ENCODE measurements around the gene DELE1.
"Not testable (repeated sequence)": the region's sequence is repeated elsewhere in the genome, so short reads cannot be mapped to it uniquely, and the experiment has no call there.

The DELE1 gene

DNA sequence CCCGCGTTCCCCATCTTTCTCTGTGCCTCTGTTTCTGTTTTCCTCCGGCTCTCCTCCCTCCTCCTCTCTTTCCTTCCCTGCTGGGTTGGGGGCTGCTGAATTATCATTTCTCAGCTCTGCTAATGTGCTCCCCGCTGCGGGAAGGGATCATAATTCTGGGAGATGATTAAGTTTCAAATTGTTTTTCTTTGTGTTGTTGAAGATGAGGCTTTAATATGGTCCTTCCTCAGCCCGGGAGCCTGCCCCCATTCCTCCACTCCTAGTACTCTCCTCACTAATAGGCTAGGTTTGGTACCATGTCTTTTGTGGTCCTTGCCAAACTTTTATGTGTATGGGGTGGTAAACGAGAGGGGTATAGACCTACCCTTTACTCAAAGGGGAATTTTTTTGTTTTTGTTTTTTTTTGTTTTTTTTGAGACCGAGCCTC is 39.8 kb upstream of the DELE1 start:
- no peak for DNase-seq (ENCODE audit: low read depth, low spot score)
- ChIA-PET CTCF (interaction anchor here (0.9 to 12.8 kb wide), 7 partner anchors 29 to 219 kb away, joined by 4 to 567 read pairs (median 6); partner anchors contain the start of genes PCDH12 and RNF14), POLR2A (no interaction called here)
- TF ChIP-seq, protein P1, sequence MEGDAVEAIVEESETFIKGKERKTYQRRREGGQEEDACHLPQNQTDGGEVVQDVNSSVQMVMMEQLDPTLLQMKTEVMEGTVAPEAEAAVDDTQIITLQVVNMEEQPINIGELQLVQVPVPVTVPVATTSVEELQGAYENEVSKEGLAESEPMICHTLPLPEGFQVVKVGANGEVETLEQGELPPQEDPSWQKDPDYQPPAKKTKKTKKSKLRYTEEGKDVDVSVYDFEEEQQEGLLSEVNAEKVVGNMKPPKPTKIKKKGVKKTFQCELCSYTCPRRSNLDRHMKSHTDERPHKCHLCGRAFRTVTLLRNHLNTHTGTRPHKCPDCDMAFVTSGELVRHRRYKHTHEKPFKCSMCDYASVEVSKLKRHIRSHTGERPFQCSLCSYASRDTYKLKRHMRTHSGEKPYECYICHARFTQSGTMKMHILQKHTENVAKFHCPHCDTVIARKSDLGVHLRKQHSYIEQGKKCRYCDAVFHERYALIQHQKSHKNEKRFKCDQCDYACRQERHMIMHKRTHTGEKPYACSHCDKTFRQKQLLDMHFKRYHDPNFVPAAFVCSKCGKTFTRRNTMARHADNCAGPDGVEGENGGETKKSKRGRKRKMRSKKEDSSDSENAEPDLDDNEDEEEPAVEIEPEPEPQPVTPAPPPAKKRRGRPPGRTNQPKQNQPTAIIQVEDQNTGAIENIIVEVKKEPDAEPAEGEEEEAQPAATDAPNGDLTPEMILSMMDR (IDR thresholded peaks at IDR 0.05; ENCODE audit: insufficient read depth, low read length, missing control alignments): no peak
- H3K4me3 ChIP-seq (ENCODE audit: low read depth, low read length): no peak overlapping the region

DNA sequence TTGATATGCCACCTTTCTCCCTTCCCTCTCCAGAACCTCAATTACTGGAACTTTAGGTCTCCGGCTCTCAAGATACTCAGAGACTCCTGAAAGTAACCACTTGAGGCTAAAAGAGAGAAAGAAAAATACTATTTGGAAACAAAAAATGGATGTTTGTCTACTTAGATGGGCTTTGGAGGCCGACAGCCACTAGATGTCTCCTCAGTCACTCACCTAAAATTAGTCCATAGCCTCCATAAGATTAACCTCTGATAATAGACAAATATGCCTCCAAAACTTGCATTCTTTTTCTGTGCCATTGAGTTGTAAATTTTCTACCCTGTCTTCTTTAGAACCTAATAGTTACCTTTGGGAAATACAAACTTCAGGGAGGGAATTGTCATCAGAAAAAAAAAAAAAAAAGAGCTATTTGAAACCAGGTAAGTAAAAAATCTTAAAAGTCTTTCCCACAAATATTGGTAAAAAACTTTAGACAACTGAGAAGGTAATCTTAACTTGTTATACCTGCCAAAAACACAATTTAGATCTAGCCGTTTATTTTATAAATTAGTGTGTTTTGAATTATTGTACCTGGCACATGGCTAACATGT is 34.3 kb upstream of the DELE1 start:
- POLR2A ChIA-PET: no interaction called here
- H3K4me3 ChIP-seq (ENCODE audit: low read depth, low read length): no peak overlapping the region
- CTCF ChIA-PET: interaction anchor here (0.6 to 4.9 kb wide), 17 partner anchors 10 to 196 kb away, joined by 3 to 68 read pairs (median 5); partner anchors contain the start of genes PCDH1, PCDH12 and RNF14
- no peak for DNase-seq (ENCODE audit: low read depth, low spot score)
- TF ChIP-seq, protein P1 (IDR thresholded peaks at IDR 0.05; ENCODE audit: insufficient read depth, low read length, missing control alignments): peak; percentile 26

DNA sequence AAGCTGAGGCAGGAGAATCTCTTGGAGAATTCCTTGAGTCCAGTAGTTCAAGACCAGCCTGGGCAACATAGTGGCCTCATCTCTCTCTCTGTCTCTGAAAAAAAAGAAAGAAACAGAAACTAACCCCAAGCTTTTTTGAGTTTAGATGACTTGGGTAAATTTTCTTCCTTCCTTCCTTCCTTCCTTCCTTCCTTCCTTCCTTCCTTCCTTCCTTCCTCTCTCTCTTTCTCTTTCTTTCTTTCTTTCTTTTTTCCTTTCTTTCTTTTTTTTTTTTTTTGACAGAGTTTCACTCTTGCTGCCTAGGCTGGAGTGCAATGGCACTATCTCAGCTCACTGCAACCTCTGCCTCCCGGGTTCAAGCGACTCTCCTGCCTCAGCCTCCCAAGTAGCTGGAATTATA is 33.2 kb upstream of the DELE1 start:
- DNase-seq (ENCODE audit: low read depth, low spot score); POLR2A ChIA-PET; H3K4me3 ChIP-seq (ENCODE audit: low read depth, low read length): not testable (repeated sequence)
- CTCF ChIA-PET: interaction anchor here (0.8 to 4.9 kb wide), 13 partner anchors 9 to 197 kb away, joined by 3 to 68 read pairs (median 7); partner anchors contain the start of genes PCDH1, PCDH12 and RNF14

DNA sequence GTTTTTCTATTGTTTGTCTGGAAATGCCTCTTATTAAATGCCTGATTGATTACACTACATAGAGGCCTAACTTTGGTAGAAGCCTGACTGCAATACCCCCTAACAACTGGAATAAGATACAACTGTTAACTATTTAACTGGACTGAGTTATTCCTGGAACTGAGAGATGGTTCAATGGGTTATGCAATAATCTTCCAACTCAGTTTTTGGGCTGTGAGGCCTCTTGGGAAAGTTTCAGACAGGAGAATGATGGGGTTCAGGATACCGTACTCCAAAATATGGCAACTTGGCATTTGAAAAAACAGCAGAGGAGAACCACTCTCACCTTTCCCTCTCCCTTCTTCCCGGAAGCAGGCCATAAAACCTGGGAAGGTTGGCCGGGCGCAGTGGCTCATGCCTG is 26.2 kb upstream of the DELE1 start:
- CTCF ChIA-PET: interaction anchor here (1.4 to 1.9 kb wide), 2 partner anchors 8 to 63 kb away, joined by 6 to 12 read pairs; no protein-coding TSS in a partner anchor
- TF ChIP-seq, protein P1 (IDR thresholded peaks at IDR 0.05; ENCODE audit: insufficient read depth, low read length, missing control alignments): no peak
- no peak for DNase-seq (ENCODE audit: low read depth, low spot score)
- POLR2A ChIA-PET: no interaction called here
- H3K4me3 ChIP-seq (ENCODE audit: low read depth, low read length): no peak overlapping the region

DNA sequence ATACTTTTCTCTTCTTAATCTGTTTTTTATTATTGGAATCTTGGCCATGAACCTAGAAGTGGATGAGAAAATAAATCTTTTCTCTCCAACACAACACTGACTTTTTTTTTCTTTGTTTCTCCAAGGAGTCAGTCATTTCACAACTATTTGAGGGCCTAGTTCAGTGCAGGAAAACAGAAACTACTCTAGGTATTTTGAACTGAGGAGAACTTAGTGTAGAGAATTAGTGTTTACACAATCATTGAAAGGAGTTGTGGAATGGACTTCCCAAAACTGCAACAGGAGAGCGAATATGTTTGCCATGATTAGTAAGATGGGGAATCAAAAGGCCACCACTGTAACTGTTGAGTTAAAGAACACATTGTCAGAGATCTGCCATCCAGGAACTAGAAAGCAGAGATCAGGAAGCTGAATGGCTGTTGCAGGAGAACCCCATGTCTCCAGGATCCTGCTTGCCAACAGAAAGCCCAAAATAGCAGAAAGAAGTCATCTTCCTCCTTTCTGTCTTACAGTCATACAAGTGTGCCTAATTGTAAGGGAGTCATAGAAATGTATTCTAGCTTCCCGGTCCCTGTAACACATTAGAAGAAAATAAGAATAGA is 25.1 kb upstream of the DELE1 start:
- H3K4me3 ChIP-seq (ENCODE audit: low read depth, low read length): no peak overlapping the region
- ChIA-PET POLR2A (no interaction called here), CTCF (interaction anchor here (1.5 to 2.6 kb wide), 3 partner anchors 9 to 234 kb away, joined by 3 to 12 read pairs (median 5); no protein-coding TSS in a partner anchor)
- no peak for DNase-seq (ENCODE audit: low read depth, low spot score)
- TF ChIP-seq, protein P1 (IDR thresholded peaks at IDR 0.05; ENCODE audit: insufficient read depth, low read length, missing control alignments): no peak

DNA sequence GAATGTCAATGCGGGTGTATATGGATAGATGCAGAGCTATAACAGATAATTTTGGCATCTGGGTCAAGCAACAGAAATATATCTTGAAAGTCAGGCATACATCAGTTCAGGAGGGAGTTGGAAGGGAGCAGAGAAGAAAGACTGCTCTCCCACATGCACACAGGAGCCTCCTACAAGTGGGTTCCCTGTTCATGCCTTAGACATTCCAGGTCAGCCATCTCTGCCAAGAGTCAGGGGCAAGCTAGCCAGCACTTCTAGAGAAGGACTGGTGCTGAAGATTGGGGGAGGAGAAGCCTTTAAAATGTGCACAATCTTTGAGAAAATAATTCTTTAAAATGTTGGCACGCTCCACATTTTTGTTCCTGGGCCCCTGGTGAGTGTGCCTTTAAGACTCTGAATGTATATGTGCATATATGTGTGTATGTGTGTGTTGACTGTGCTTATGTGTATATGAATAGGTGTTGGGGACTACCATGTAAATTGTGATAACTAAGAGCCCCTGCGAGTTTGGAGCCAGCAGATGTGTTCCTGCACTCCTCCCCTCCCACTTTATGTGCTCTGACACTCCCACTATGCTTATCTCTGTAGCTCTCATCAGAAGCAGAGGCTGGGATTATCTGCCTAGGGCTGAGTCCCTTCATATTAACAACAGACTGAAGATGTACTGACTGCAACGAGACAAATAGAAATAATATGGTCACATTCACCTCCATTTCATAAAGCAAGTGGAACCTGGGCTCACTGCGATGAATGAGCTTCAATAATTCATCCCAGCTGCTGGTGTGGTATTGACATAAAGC is 21.5 kb upstream of the DELE1 start:
- TF ChIP-seq, protein P1 (IDR thresholded peaks at IDR 0.05; ENCODE audit: insufficient read depth, low read length, missing control alignments): no peak
- H3K4me3 ChIP-seq (ENCODE audit: low read depth, low read length): no peak overlapping the region
- ChIA-PET POLR2A (no interaction called here), CTCF (interaction anchor here (0.9 to 2.3 kb wide), 3 partner anchors 12 to 58 kb away, joined by 3 to 10 read pairs (median 3); partner anchors contain the start of gene PCDH1)
- DNase-seq (ENCODE audit: low read depth, low spot score): no peak
